IPS-15b (cell line): Measurements from ENCODE around the gene PAFAH1B1.

Experiments used
- H3K27me3 ChIP-seq: one replicate; pipeline ENCODE4 v1.6.1; 2013; ENCODE audit warnings: low read length; ENCODE audit not compliant: control insufficient read depth, insufficient read depth
- H3K36me3 ChIP-seq: one replicate; pipeline ENCODE4 v1.6.1; 2013; ENCODE audit warnings: low read length; ENCODE audit not compliant: control insufficient read depth, insufficient read depth
- H3K4me1 ChIP-seq: one replicate; pipeline ENCODE4 v1.6.1; 2013; ENCODE audit warnings: mild to moderate bottlenecking, low read length; ENCODE audit not compliant: control insufficient read depth, insufficient read depth
- H3K4me3 ChIP-seq: one replicate; pipeline ENCODE4 v1.5.1; 2013; ENCODE audit warnings: low read depth, low read length
- H3K9ac ChIP-seq: one replicate; pipeline ENCODE4 v1.6.1; 2013; ENCODE audit warnings: low read depth, mild to moderate bottlenecking, low read length
- H3K9me3 ChIP-seq: one replicate; pipeline ENCODE4 v1.6.1; 2013; ENCODE audit warnings: mild to moderate bottlenecking, low read length; ENCODE audit not compliant: control insufficient read depth, insufficient read depth

The PAFAH1B1 gene

GRCh38 chr17:2684549-2684948 lies 91.1 kb downstream of the PAFAH1B1 start:
- Histone ChIP-seq H3K36me3 (peaks cover 12% of the 10 kb centered on the region), H3K9ac (no peak overlapping the region), H3K4me3 (no peak overlapping the region), H3K27me3 (no peaks in the 10 kb centered on the region), H3K4me1 (no peaks in the 10 kb centered on the region), H3K9me3 (no peaks in the 10 kb centered on the region)

GRCh38 chr17:2685696-2686095 lies 92.2 kb downstream of the PAFAH1B1 start:
- Histone ChIP-seq H3K9ac (no peak overlapping the region), H3K9me3 (no peaks in the 10 kb centered on the region), H3K4me1 (no peaks in the 10 kb centered on the region), H3K4me3 (no peak overlapping the region), H3K36me3 (peaks cover 11% of the 10 kb centered on the region), H3K27me3 (no peaks in the 10 kb centered on the region)

GRCh38 chr17:2687074-2687418 lies 93.6 kb downstream of the PAFAH1B1 start:
- H3K9me3 ChIP-seq: no peaks in the 10 kb centered on the region
- H3K4me1 ChIP-seq: no peaks in the 10 kb centered on the region
- peaks cover 11% of the 10 kb centered on the region for H3K36me3 ChIP-seq
- H3K4me3 ChIP-seq: no peak overlapping the region
- no peak overlapping the region for H3K9ac ChIP-seq
- H3K27me3 ChIP-seq: no peaks in the 10 kb centered on the region

GRCh38 chr17:2688351-2689342 lies 95.2 kb downstream of the PAFAH1B1 start:
- H3K27me3 ChIP-seq: no peaks in the 10 kb centered on the region
- no peaks in the 10 kb centered on the region for H3K4me1 ChIP-seq
- peaks cover 19% of the 10 kb centered on the region for H3K36me3 ChIP-seq
- H3K9ac ChIP-seq: no peak overlapping the region
- no peaks in the 10 kb centered on the region for H3K9me3 ChIP-seq
- no peak overlapping the region for H3K4me3 ChIP-seq

- H3K36me3 ChIP-seq: peaks cover 21% of the 10 kb centered on the region
- no peaks in the 10 kb centered on the region for H3K4me1 ChIP-seq
- H3K4me3 ChIP-seq: no peak overlapping the region
These were observed 96.1 kb downstream of the PAFAH1B1 start for GRCh38 chr17:2689411-2690164.

GRCh38 chr17:2690165-2691068 lies 97.0 kb downstream of the PAFAH1B1 start:
- Histone ChIP-seq H3K27me3 (no peaks in the 10 kb centered on the region), H3K4me3 (no peak overlapping the region), H3K36me3 (peaks cover 27% of the 10 kb centered on the region), H3K9ac (no peak overlapping the region), H3K9me3 (no peaks in the 10 kb centered on the region), H3K4me1 (no peaks in the 10 kb centered on the region)

More at GRCh38 chr17:2689411-2690164, 96.1 kb downstream of the PAFAH1B1 start:
- Histone ChIP-seq H3K9ac (no peak overlapping the region), H3K9me3 (no peaks in the 10 kb centered on the region), H3K27me3 (no peaks in the 10 kb centered on the region)

- Histone ChIP-seq H3K27me3 (no peaks in the 10 kb centered on the region), H3K36me3 (peaks cover 35% of the 10 kb centered on the region), H3K9me3 (no peaks in the 10 kb centered on the region), H3K4me1 (no peaks in the 10 kb centered on the region), H3K4me3 (no peak overlapping the region), H3K9ac (no peak overlapping the region)
These were observed 97.8 kb downstream of the PAFAH1B1 start for GRCh38 chr17:2691069-2691871.

GRCh38 chr17:2691965-2692780 lies 98.7 kb downstream of the PAFAH1B1 start:
- Histone ChIP-seq H3K9ac (no peak overlapping the region), H3K27me3 (no peaks in the 10 kb centered on the region), H3K36me3 (peaks cover 44% of the 10 kb centered on the region), H3K9me3 (no peaks in the 10 kb centered on the region), H3K4me1 (no peaks in the 10 kb centered on the region), H3K4me3 (no peak overlapping the region)

GRCh38 chr17:2692781-2693135 lies 99.3 kb downstream of the PAFAH1B1 start:
- Histone ChIP-seq H3K4me1 (no peaks in the 10 kb centered on the region), H3K36me3 (peaks cover 47% of the 10 kb centered on the region), H3K4me3 (no peak overlapping the region), H3K27me3 (no peaks in the 10 kb centered on the region), H3K9ac (no peak overlapping the region), H3K9me3 (no peaks in the 10 kb centered on the region)

- no peaks in the 10 kb centered on the region for H3K27me3 ChIP-seq
These were observed 100.3 kb downstream of the PAFAH1B1 start for GRCh38 chr17:2693561-2694380.

More at GRCh38 chr17:2693561-2694380, 100.3 kb downstream of the PAFAH1B1 start:
- Histone ChIP-seq H3K4me1 (no peaks in the 10 kb centered on the region), H3K4me3 (no peak overlapping the region), H3K9ac (no peak overlapping the region), H3K9me3 (no peaks in the 10 kb centered on the region), H3K36me3 (peaks cover 53% of the 10 kb centered on the region)
